GM21390 (cell line): ENCODE measurements around the gene SCRN2.

Source experiments
- ATAC-seq: cut with Tn5 transposase; IDR thresholded peaks from one replicate; pipeline ENCODE4 v1.9.1; 2021; ENCODE audit not compliant: unreplicated experiment

The SCRN2 gene

GRCh38 chr17:47822785-47823184, 18.3 kb downstream of the SCRN2 start:
- no peak for ATAC-seq

- ATAC-seq = peak; percentile 88
Measured at GRCh38 chr17:47821424-47822391, 19.4 kb downstream of the SCRN2 start, which contains the start of gene OSBPL7. Gene OSBPL7 (minus strand): TSS chr17:47821794. CDS start chr17:47820278, 1,516 bp downstream.

- no peak for ATAC-seq
Measured at GRCh38 chr17:47821031-47821423, 20.0 kb downstream of the SCRN2 start.

DNA sequence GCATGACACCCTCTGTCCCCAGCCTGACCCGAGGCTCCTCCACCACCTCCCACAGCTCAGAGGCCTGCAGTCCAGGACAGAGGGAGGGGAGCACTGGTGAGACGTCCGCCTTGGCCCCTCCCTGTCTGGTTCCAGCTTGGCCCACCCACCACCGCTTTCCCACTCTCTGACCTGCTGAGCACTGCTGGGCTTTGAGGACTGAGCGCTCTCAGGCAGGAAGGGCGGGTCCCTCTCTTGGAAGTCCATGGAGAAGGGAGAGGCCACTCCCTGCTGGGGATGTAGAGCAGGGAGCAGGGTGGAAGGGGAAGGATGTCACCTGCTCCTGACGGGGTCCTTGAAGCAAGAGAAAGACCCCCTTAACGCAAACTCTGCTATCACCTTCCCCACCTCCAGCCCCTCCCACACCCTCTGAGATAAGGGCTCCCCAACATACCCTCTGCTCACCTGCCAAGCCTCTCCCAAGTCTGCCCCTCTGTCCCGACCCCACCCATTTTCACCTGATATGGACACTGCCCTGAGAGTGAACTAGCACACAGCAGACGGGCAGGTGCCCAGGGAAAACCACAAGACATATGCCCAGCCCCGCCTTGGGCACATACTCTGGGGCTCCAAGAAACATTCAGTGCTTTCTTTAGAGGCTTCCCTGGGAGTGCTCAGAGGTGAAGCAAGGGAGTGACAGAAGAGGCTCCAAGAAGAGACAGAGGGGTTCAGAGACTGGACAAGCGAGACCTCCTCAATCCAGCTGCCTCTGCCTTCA, 20.9 kb downstream of the SCRN2 start:
- ATAC-seq = no peak

- ATAC-seq = no peak
Measured at GRCh38 chr17:47819475-47819874, 21.6 kb downstream of the SCRN2 start.

GRCh38 chr17:47818002-47818695, 22.9 kb downstream of the SCRN2 start:
- ATAC-seq = no peak

DNA sequence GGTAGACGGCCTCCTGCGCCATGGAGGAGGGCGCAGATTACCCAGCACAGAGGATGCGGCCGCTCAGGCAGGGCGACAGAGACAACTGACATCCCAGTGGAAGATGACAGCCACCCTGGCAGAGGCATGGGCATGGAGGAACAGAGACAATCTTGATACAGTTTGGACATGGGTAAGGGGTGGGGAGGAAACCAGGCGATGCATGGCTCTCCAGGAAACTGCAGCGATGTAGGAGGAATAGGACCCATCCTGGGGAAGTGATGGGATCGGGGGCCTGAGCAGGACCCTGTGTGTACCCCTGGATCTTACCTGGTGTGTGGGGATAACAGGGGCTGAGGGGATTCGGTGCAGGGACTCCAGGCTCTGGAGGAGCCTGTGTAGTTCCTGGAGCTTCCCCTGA, 24.1 kb downstream of the SCRN2 start:
- no peak for ATAC-seq

GRCh38 chr17:47816111-47816735, 24.9 kb downstream of the SCRN2 start:
- no peak for ATAC-seq

- no peak for ATAC-seq
Measured at GRCh38 chr17:47815106-47815918, 25.8 kb downstream of the SCRN2 start.

DNA sequence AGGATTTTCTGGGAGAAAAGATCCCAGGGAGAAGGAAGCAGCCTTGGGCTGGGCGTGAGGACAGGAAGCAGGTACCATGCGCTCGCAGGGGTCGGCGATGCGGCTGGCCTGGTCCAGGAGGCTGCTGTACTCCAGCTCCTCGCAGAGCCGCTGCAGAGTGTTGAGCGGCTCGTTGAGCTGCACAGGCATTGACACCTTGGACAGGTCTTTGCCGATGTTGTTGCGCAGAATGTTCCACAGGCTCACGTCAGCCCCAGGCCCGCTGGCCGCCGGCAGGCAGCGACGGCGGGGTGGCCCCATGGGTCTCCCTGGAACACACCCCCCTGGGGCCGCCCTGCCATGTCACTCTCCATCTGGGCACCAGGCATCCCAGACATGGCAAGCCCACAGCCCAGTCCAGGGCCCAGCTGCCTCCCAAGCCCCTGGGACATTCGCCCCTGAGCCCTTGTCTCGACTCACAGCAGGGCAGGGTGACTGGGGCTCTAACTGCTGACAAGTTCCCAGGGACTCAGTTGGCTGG, 27.5 kb downstream of the SCRN2 start:
- no peak for ATAC-seq

DNA sequence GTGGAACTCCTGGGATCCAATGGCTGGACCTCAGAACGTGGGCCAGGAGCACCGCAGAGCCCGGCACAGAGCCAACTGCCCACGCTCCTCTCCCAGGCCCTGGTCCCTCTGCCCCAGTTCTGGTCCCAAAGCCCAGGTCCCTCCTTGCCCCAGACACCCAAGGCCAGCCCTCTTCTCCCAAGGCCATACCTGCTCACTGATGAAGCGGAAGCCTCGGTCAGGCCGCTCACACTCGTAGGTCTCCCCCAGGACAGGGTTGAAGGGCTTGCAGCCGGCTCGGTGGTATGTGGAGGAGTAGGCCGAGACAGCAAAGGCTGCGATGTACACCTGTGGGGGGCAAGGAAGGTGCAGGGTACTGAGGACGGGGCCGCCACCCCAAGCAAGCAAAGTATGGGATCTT, 28.0 kb downstream of the SCRN2 start:
- ATAC-seq = no peak

DNA sequence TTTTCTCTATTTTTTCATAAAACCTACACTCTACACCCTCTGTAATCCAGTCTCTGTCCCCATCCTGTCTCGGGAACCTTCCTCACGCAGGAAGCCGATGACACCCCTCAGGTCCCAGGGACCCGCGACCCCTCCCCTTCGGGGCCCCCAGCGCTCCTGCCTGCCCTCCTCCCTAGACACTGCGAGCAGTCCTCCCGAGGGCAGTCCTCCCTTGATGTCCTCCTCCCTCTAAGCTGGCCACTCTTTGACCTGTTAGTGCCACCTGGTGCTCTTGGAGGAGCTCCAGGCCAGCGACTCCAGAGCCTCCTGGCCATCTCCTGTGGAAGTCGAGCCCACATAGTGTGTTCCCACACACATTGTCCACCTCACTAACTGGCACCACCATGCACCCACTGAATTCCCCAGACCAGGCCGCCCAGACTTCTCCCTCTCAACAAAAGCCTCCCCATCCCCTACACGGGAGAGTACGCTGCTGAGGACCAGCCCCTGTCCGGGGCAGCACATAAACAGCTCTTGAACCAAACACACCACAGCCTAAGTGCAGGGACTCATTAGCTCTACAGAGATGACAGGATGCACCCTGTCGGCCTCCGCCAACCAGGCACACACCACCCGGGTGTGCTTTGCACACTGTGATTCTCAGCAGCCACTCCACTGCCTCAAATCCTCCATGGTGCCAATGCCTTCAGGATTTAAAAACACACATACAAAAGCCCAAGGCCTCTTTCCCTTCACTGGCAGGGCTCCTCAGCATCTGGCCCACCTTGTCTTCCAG, 28.7 kb downstream of the SCRN2 start:
- ATAC-seq = no peak

DNA sequence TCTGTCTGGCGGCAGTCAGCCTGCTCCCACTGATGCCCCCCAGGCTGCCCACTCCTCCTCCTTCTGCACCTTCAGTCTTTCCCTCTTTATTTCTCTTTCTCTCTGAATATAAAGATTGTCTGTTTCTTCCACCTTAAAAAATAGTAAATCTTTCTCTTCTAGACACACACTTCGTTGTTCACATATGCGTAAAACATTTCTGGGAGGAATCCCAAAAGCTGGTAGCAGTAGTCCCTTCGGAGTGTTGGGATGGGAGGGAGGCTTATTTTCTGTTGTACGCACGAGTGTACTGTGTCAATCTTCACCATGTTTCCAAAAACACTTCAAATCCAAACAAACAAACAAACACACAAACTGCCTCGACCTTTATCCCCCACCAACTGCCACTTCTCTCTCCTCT, 29.4 kb downstream of the SCRN2 start:
- ATAC-seq = no peak

DNA sequence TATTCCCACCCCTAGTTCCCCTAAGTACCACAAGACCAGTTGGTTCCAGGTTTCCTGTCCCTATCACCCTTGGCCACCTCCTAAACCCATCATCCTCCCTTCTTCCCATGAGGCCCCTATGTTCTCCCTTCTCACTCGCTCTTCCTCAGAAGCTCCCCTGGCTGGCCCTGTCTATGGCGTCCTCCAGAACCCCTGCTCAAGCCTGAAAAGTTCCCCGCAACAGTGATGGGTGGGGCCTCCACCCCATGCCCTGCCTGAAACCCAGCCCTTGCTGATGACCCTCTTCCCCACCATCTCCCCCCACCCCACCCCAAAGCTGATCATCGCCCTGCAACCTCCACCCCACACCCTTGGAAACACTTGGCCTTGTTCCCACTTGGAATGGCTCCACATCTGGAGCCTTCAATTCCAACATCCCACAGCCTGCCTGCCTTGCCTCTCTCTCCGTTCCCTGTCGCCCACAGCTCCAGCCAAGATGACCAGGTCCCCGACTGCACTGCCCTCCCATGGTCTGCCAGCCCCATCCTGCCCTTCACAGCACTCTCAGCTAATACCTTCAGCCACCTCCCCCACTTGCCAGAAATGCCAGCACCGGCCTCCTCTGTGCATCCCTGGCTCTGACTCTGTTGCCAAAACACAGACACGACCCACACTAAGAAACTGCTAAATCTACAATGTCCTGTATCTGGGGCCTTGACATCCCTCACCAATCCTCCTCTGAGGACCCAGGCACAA, 30.0 kb downstream of the SCRN2 start:
- no peak for ATAC-seq

- ATAC-seq = no peak
Measured at GRCh38 chr17:47810200-47810821, 30.8 kb downstream of the SCRN2 start.

DNA sequence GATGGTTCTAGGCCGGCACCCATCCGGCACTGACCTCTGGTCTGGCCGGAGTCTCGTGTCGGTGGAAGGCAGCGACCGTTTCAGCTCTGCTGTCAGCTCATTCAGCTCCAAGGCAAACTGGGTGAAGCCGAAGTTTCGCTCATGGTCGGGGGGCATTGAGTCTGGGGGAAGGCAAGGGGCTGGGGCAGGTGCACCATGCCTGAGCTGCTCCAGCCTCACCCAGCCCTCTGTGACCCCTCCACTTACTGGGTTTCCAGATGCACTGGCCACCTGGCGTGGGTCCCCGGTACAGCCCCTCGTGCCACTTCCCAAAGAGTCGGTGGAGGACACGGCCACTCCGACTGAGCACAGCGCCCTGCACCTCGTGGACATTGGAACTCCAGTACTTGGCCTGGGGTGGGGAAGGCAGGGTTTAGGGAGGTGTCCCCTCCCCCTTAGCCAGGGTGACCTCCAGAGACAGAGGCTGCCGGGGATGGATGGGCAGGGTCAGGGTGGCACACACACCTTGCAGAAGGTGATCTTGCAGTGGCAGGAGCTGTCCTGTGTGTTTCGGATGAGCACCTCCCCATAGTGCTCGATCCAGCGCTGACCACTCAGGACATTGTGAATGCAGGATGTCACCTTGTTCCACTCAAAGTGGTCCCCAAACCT, 32.1 kb downstream of the SCRN2 start:
- no peak for ATAC-seq

DNA sequence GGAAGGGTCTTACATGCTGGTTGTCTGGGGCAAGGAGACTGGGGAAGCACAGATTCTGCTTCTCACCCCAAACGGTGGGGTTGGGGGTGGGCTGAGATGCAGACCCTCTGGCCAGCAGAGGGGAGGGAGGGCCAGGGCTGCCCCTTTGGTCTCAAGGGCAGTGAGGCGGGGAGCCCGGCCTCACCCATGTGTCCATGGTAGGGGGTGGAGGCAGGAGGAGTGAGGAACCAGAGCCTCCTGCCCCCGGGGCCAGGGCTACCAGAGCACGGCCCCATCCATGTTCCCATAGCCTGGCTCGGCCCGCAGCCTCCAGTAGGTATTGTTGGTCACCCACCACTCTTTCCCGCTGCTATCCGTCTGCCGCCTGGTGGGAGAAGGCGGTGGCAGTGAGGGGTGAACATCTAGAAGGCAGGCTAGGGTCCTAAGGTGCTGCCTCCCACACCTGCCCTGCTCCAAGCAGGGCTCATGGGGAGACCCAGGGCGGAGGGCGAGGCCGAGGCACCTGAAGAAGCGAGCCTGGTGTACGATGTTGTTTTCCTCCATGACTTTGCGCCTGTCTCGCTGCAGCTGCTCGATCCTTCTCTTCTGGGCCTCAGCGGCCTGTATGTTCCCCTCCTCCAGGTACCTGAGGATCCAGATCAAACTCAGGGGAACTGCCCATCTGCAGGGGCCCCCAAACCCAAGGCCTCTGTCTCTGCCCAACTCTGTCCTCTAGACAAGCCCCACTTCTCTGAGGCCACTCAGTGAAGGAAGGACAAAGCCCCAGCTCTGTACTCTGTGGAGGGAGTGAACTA, 32.8 kb downstream of the SCRN2 start:
- ATAC-seq = no peak
